GM04503 (cell line): ENCODE results near the gene F11.
"Not testable (repeated sequence)": the region's sequence is repeated elsewhere in the genome, so short reads cannot be mapped to it uniquely, and the experiment has no call there.

Experiments
- DNase-seq: peaks from one replicate; pipeline ENCODE4 v3.0.0-alpha.2; 2012; ENCODE audit warnings: low read depth

F11 gene

DNA sequence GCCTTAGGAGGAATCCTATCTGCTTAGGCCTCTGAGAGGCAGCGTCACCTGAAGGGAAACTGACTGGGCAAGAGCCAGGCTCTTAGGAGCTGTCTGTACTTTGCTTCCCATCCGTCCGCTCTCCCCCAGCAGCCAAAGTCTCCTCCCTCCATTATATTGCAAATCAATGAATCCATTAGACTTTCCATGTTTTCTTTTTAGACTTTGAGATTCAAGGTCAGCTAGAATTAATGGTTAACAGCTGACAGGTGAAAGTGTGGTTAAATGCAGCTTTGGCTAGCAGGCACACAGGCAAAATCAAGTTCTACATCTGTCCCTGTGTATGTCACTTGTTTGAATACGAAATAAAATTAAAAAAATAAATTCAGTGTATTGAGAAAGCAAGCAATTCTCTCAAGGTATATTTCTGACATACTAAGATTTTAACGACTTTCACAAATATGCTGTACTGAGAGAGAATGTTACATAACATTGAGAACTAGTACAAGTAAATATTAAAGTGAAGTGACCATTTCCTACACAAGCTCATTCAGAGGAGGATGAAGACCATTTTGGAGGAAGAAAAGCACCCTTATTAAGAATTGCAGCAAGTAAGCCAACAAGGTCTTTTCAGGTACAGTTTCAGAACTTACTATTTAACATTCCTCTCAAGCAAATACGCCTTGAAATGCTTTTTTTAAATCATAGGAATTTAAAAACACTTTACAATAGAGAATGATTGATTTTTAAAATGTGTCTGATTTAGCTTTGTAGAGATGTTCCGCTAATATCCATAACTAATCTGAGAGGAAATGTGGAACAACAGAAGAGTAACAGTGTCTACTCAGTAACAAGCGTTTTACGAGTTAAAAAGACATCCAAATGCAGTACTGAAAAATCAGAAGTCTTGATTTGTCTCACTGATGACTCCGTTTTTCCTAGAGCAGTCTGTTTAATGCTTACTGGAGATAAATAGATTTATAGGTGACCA, at the start of gene F11:
Gene F11, plus strand, starts transcription at position 507 of the 970 bp plus-strand sequence. CDS start 948 bp downstream, outside the sequence.
- no peak for DNase-seq

DNA sequence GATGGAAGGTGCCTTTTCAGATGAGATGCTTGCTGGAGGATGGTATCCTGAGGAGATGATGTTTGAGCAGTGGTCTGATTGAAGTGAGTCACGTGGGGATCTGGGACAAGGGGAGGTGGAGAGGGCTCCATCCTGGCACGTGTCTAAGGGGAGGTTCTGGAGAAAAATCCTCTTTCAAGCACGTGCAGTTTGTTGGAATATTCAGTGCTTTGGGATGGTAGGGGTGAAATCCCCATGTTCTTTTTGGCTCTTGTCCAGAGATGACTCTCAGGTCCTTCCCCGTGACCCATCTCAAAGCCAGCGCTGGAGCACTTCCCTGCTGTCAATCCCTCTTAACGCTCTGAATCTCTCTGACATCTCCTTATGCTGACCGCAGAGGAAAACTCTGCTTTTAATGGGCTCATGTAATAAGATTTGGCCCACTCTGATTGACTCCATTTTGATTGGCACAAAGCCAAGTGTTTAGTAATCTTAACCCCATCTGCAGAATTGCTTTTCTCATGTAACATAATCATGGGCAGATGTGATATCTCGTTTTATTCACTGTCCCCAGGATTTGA, 49.4 kb upstream of the F11 start:
- DNase-seq, result no peak

DNA sequence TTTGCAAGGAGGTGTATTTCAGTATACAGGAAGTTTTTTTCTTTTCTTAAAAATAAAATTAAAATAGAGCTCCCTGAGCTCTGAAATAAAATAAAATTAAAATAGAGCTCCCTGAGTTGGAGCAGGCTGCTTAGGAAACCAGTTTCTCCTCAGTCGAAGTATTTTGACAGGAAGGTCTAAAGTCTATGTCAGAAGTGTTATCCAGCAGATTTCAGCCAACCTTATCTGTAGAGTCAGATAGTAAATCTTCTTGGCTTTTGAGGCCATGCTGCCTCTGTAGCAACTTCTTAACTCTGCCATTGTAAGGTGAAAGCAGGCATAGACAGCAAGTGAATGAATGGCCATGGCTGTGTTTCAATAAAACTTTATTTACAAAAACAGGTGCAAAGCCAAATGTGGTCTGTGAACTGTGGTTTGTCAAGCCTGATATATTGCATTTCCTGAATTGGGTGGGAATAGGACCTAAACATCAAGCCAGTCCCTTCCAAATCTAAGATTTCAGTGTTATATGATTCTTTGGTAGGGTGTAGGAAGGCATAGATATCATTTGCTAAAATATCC, 48.2 kb upstream of the F11 start:
- no peak for DNase-seq

DNA sequence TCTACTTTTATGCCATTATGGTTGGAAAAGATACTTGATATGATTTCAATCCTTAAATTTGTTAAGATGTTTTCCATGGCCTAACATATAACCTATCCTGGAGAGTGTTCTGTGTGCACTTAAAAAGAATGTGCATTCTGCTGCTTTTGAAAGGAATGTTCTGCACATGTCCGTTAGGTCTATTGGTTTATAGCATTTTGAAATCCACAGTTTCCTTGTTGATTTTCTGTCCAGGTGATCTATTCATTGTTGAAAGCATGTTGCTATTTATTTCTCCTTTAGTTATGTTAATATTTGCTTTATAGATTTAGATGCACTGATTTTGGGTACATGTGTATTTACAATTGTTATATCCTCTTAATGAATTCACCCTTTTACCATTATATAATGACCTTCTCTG, 44.4 kb upstream of the F11 start:
- DNase-seq, result no peak

DNA sequence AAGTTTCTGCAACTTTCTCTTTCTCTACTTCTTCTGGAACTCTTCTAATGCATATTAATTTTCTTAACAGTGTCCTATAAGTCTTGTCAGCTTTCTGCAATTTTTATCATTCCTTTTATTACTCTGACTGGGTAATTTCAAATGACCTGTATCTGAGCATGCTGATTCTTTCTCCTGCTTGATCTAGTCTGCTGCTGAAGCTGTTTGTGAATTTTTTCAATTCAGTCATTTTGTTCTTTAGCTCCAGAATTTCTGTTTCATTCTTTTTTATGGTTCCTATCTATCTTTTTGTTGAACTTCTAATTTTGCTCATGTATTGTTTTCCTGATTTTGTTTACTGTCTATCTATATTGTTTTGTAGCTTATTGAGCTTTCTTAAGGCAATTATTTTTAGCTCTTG, 40.1 kb upstream of the F11 start:
- no peak for DNase-seq

DNA sequence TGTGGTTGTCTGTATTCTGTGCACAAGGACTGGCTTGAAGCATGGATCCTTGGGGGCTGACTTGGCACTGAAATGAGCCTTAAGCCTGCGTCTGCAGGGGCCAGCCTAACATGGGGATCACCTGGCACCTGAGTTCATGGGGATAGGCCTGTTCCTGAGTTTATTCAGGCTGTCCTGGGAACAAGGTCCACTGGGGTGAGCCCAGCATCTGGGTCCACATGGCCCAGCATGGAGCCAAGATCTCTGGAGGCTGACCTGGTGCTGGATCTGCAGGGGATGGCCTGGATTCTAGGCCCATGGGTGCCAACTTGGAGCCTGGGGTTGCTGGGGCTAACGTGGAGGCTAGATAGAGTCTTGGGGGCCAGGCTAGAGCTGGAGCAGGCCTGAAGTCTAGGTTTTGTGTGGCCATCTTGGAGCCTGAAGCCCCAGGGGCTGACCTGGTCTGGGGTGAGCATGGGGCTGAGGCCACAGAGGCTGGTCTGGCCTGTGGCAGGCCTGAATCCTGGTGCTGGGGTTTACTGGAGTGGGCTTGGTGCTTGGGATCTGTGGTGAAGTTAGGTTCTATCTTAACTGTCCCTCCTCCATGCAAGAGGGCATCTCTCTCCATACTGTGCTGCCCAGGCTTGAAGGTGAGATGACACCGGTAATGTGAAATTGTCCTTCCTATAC, 39.3 kb upstream of the F11 start:
- no peak for DNase-seq

DNA sequence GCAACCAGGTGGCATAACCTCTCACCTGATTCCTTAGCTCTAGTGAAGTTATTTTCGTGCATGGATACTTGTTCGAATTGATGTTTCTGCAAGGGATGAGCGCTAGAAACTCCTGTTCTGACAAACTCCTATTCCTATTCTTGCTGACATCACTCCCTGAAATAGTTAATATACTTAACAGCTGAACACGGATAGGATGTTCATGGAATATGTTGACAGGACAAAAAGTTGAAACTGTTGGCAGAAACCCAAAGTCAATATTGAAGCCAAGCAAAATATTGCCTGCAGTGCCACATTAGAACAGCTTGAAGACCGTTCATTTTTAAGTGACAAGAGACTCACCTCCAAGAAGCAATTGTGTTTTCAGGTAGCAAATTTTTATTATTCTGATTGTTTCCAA, 38.8 kb upstream of the F11 start, which contains the start of gene KLKB1:
Gene KLKB1, plus strand, starts transcription at position 287 of the 400 bp plus-strand sequence. CDS start 689 bp downstream, outside the sequence.
- DNase-seq, result no peak

DNA sequence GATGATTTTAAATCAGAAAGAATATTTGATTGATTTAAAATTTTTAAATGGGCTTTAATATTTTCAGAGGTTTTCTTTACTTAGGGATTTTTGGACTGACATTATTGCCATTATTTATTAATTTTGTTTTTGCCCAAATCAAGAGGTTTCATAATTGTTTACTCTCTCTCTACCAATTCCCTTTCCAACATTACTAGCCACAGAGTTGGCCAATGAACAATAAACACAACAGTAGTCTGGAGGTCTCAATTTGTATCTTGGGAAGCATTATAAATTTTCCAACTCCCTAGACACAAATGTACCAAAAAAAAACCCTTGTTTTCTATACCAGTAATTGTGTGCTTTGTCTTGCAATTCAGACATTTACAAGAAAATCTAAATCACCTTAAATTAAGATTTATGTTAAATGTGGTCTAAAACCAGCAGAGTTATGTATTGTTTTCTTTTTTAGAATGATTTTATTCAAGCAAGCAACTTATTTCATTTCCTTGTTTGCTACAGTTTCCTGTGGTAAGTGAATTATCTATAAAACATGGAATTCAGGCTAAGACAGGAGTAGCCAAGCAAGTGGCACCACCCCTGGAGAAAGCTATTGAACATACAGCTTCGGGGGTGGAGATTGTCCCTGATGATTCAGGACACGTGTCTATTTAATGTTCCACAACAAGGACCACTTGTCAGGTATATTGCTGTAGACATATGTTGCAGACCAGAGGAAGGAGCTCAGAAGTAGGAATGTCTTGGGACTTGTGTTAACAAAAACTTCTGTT, 38.1 kb upstream of the F11 start:
- DNase-seq, result no peak

DNA sequence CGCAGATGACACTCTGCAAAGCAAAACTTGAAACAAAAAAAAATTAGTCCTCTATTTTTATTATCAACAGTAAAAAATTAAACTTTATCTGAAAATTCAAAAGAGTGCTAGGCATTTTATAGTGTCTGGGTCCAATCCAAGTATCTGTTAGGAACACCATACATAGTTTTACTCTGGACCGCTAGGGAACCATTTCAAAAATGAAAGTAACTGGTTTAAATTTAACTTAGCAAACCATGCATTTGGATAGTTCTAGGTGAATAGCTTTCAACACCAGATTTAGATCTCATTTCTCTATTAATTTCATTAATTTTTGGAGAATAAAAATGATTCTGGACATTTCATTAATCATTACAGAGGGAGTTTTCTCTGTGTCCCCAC, 37.5 kb upstream of the F11 start:
- no peak for DNase-seq

DNA sequence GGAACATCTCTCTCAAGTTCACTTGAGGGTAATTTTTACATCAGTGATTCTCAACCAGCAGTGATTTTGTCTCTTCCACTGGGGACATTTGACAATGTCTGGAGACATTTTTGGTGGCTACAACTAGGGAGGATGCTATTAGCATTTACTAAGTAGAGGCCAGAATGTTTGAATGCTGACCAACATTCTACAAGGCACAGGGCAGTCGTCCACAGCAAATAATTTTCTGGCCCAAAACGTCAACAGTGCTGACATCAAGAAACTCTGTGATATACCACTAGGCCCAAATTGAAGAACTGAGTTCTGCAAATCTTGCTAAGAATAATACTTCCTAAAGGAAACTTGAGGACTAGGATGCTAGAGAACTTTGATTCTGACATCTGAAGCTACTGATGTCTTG, 31.6 kb upstream of the F11 start:
- no peak for DNase-seq

DNA sequence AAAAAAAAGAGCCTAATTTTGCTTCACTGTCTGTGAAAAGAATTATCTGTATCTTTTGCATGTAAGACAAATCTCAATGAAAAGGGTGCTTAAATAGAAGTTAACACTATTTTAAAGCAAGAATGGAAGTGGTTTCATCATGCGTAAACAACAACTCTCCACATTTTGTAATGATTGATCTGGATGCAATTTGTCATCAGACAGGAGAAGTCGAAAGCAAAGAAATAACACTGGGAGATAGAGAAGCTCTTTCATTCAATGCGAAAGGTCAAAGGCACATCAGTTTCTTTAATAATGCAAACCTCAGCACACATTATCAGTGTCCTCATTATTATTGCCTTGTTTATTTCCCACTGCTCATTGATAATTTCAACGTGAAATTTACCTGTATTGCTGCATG, 29.9 kb upstream of the F11 start:
- DNase-seq, result no peak

DNA sequence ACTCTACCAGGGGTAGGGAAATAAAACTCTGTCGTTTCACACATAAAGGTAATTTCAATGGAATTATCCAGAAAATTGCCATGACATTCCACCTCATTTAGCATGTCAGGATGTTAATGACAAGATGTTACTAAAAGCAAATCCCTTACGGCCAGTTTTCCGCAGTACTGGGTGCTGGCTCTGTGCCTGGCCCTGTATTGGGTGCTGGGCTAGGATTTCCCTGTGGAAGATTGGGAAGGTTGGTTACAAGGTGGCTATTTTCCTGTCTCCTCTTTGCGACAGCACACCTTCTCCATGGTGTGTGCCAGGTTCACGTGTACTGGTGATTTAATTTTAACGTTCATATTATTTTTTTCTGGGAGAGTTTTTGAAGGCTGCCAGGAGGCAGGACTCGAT, 25.5 kb upstream of the F11 start:
- no peak for DNase-seq

DNA sequence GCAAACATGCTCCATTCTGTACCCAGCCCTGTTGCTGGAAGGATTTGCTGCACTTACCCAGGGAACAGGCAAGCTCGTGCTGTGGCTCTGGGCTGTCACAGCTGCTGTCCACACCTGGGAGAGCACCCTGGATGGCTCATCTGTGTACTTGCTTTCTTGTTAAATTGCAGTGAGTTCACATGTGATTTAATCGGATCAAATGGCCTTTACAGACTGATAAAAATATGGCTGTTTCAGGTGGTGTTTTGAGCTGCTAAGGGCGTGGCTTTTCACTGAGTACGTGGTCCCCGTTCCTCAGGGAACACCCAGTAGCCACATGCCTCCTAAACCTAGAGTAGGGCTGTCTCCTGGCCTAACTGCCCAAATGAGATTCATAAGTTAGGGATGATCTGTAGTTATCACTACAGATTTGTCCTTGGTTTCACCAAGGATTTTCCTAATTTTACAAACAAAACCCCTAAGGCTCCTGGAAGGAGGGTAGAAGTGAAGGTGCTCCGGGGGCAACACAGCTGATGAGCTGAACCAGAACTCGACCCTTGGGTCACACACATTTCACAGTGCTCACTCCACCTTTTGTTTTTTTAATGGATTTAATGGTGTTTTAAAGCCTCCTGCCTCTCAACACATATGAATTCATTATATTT, 25.0 kb upstream of the F11 start:
- no peak for DNase-seq

DNA sequence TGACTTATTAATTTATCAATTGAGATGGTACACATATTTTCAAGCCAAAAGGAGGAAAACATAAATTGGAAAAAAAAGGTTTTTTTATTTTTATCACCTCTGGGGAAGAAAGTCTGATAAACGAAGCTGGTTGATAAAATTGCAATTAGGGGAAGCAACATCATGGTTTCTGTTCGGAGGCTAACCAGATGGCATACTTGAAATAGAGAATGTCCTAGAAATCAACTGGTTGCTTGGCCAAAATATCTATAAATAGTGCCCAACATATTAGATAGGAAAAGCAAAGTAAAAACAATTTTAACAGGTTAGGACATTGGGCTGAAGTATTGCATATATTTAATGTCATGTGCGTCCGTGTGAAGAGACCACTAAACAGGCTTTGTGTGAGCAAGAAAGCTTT, 24.4 kb upstream of the F11 start:
- DNase-seq, result no peak

DNA sequence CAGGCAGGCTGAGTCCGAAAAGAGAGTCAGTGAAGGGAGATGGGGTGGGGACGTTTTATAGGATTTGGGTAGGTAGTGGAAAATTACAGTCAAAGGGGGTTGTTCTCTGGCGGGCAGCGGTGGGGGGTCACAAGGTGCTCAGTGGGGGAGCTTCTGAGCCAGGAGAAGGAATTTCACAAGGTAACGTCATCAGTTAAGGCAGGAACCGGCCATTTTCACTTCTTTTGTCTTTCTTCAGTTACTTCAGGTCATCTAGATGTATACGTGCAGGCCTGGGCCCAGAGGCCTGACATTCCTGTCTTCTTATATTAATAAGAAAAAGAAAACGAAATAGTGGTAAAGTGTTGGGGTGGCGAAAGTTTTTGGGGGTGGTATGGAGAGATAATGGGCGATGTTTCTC, 24.0 kb upstream of the F11 start:
- not testable (repeated sequence) for DNase-seq

DNA sequence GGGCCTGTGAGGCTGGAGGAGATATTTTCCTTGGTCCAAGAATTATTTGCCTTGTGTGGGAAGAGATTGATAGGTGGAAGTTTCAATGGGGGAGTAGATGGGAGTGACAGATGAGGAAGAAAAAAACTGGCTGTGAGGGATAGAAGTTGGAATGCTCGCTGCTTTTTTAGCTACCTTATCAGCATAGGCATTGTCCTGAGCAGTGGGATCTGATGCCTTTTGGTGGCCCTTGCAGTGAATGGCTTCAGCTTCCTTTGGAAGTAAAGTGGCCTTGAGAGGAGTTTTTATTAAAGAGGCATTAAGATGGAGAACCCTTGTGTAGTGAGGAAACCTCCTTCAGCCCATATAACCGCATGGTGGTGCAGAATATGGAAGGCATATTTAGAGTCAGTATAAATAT, 22.7 kb upstream of the F11 start:
- no peak for DNase-seq

DNA sequence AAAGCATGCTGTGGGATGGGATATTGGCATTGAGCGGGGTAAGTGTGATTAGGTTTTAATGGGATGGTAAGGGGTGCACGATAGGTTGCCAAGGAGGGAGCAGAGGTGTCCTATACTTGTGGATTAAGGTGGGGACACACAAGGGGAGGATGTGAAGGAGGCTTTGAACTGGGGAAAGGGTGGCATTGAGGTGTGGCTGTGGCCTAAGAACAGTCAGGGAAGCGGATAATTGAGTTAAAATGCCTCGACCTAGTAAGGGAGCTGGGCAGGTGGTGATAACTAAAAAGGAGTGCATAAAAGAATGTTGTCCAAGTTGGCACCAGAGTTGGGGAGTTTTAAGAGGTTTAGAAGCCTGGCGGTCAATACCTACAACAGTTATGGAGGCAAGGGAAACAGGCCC, 21.2 kb upstream of the F11 start:
- DNase-seq, result no peak

DNA sequence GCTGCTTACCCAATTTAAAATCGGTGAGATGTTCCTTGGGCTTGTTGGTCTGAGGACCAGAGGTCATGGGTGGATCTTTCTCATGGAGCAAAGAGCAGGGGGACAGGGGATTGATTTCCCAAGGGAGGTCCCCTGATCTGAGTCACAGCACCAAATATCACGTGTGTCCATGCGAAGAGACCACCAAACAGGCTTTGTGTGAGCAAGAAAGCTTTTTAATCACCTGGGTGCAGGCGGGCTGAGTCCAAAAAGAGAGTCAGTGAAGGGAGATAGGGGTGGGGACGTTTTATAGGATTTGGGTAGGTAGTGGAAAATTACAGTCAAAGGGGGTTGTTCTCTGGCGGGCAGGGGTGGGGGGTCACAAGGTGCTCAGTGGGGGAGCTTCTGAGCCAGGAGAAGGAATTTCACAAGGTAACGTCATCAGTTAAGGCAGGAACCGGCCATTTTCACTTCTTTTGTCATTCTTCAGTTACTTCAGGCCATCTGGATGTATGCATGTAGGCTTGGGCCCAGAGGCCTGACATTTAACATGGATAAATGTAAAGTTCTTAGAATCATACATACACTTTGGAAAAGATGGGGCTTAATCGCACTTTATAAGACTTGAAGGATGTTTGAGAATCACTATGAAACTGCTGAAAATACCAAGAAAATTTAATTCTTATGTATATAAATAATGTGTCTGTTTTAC, 18.8 kb upstream of the F11 start:
- DNase-seq, result not testable (repeated sequence)

DNA sequence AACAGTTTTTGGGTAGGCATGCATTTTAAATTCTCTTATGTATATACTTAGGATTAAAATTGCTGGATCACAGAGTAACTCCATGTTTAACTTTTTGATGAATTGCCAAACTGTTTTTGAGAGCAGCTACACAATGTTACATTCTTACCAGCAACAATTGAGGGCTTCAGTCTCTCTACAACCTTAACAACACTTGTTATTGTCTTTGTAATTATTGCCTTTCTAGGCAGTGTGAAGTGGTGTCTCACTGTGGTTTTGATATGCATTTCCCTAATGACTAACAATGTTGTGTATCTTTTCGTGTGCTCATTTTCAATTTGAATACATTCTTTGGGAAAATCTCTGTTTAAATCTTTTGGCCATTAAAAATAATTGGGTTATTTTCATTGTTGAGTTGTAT, 17.3 kb upstream of the F11 start:
- no peak for DNase-seq
